A549 (cell line): ENCODE measurements around the gene RHBDF2. TPM values are rescaled to one million over a fixed set of nuclear protein-coding genes. Genes with fewer than 3 reads are reported as not detected.

Experiments used
- ATAC-seq, 2 experiments: fragments of 200-7000 bp in 1 of 2; fragments of >200 bp in 1 of 2; cut with Nextera tagmentation in 1 of 2; cut with Tn5 transposase in 1 of 2; 3 replicates each; pipeline versions ENCODE4 v1.8.0 to v1.9.1; 2018 to 2020; ENCODE audit warnings: mild to moderate bottlenecking in 1 of 2, moderate library complexity in 1 of 2
- CTCF ChIA-PET: fragments of 300-600 bp; sonication (Branson Sonifier 250); formaldehyde crosslinking; extraction: SDS; loops from one replicate; lab custom pipeline; 2021; ENCODE audit warnings: antibody characterized with exemption, inconsistent platforms; lab: Yijun Ruan, JAX
- POLR2A ChIA-PET: fragments of 350-600 bp; formaldehyde crosslinking; extraction: SDS; loops from one replicate; lab custom pipeline; 2021; ENCODE audit warnings: antibody characterized with exemption, inconsistent platforms; lab: Yijun Ruan, JAX
- DNase-seq, 2 experiments: peaks; one replicate each; pipeline versions ENCODE4 v3.0.0 to v3.0.0-alpha.2; 2011 to 2016; ENCODE audit warnings: low read depth in 1 of 2, low spot score in 1 of 2
- FAIRE-seq: peaks from 2 replicates; lab custom pipeline; 2011; peaks lifted over from hg19 to GRCh38; lab: Jason Lieb, UNC
- H3K27ac ChIP-seq, 2 experiments: fragments of >200 bp; sonication (Bioruptor Twin); formaldehyde crosslinking; 3 replicates each; pipeline ENCODE4 v1.5.1; 2016 to 2017
- H3K4me1 ChIP-seq: fragments of >200 bp; sonication (Bioruptor Twin); formaldehyde crosslinking; 3 replicates; pipeline ENCODE4 v1.6.1; 2016
- H3K4me2 ChIP-seq: fragments of >200 bp; sonication (Bioruptor Twin); formaldehyde crosslinking; 3 replicates; pipeline ENCODE4 v1.6.1; 2016
- H3K4me3 ChIP-seq: fragments of >200 bp; sonication (Bioruptor Twin); formaldehyde crosslinking; 3 replicates; pipeline ENCODE4 v1.5.1; 2016
- H3K9me3 ChIP-seq: fragments of >200 bp; sonication (Bioruptor Twin); formaldehyde crosslinking; 3 replicates; pipeline ENCODE4 v1.6.1; 2016
- ATOH8 ChIP-seq: fragments of 250-450 bp; sonication (Bioruptor Pico); IDR thresholded peaks from 2 replicates; pipeline ENCODE4 v1.5.0; 2020; ENCODE audit warnings: low read depth, mild to moderate bottlenecking, moderate library complexity
- CBX2 ChIP-seq: fragments of 200-600 bp; sonication (generic); IDR thresholded peaks from 2 replicates; pipeline ENCODE4 v1.6.1; 2016; ENCODE audit warnings: low read depth, mild to moderate bottlenecking, borderline replicate concordance
- CEBPB ChIP-seq, 2 experiments: fragments of >200 bp in 1 of 2; sonication (Bioruptor Twin) in 1 of 2; formaldehyde crosslinking in 1 of 2; IDR thresholded peaks; 2 replicates each; pipeline ENCODE4 v1.6.1; 2012 to 2016
- E2F6 ChIP-seq: IDR thresholded peaks from 2 replicates; pipeline ENCODE4 v1.6.1; 2012; ENCODE audit warnings: low read depth, borderline replicate concordance
- EHF ChIP-seq: fragments of 250-450 bp; sonication (Bioruptor Pico); IDR thresholded peaks from 2 replicates; pipeline ENCODE4 v1.5.0; 2020; ENCODE audit warnings: mild to moderate bottlenecking
- EP300 ChIP-seq, 2 experiments: fragments of >200 bp; sonication (Bioruptor Twin); formaldehyde crosslinking; IDR thresholded peaks; 2 replicates in 1 of 2; 3 replicates in 1 of 2; pipeline ENCODE4 v1.6.1; 2016 to 2017
- HDAC2 ChIP-seq: fragments of 200-600 bp; sonication (generic); IDR thresholded peaks from 2 replicates; pipeline ENCODE4 v1.6.1; 2016
- HEYL ChIP-seq: fragments of 250-450 bp; sonication (Bioruptor Pico); IDR thresholded peaks from 2 replicates; pipeline ENCODE4 v1.8.0; 2021; ENCODE audit warnings: mild to moderate bottlenecking, moderate library complexity
- HOXB13 ChIP-seq: fragments of 250-450 bp; sonication (Bioruptor Pico); IDR thresholded peaks from 2 replicates; pipeline ENCODE4 v1.5.0; 2020; ENCODE audit warnings: low read depth, mild to moderate bottlenecking, moderate library complexity
- KDM1A ChIP-seq: fragments of 200-600 bp; sonication (generic); IDR thresholded peaks from 2 replicates; pipeline ENCODE4 v1.6.1; 2016; ENCODE audit warnings: low read depth, mild to moderate bottlenecking
- KDM5A ChIP-seq: fragments of 200-600 bp; sonication (generic); IDR thresholded peaks from 2 replicates; pipeline ENCODE4 v1.6.1; 2016; ENCODE audit warnings: antibody characterized with exemption, mild to moderate bottlenecking
- MAFK ChIP-seq: fragments of 450-650 bp; IDR thresholded peaks from 2 replicates; pipeline ENCODE4 v1.6.1; 2014; ENCODE audit not compliant: partially characterized antibody
- MAX ChIP-seq: IDR thresholded peaks from 2 replicates; pipeline ENCODE4 v1.6.1; 2012
- MYC ChIP-seq: IDR thresholded peaks from 2 replicates; pipeline ENCODE4 v1.6.1; 2012; ENCODE audit warnings: mild to moderate bottlenecking, inconsistent platforms, low read length, improper control_type of control experiment, borderline replicate concordance
- PHF8 ChIP-seq: fragments of 200-600 bp; sonication (generic); IDR thresholded peaks from 2 replicates; pipeline ENCODE4 v1.6.1; 2016; ENCODE audit warnings: low read depth, mild to moderate bottlenecking, antibody characterized with exemption, moderate library complexity, borderline replicate concordance
- POLR2AphosphoS2 ChIP-seq: conservative IDR thresholded peaks from 2 replicates; pipeline ENCODE4 v1.6.1; 2012; ENCODE audit warnings: low read length, improper control_type of control experiment, inconsistent platforms
- RAD21 ChIP-seq, 2 experiments: fragments of >200 bp in 1 of 2; sonication (Bioruptor Twin) in 1 of 2; formaldehyde crosslinking in 1 of 2; IDR thresholded peaks in 1 of 2; conservative IDR thresholded peaks in 1 of 2; 2 replicates in 1 of 2; 3 replicates in 1 of 2; pipeline ENCODE4 v1.6.1; 2012 to 2018; ENCODE audit warnings: inconsistent platforms in 1 of 2
- RARB ChIP-seq: fragments of 250-450 bp; sonication (Bioruptor Pico); IDR thresholded peaks from 2 replicates; pipeline ENCODE4 v1.8.0; 2021; ENCODE audit warnings: mild to moderate bottlenecking, moderate library complexity
- RCOR1 ChIP-seq: fragments of 150-350 bp; IDR thresholded peaks from 2 replicates; pipeline ENCODE4 v1.6.1; 2014; ENCODE audit warnings: antibody characterized with exemption, low read length, low read depth
- REST ChIP-seq: fragments of 200-600 bp; sonication (generic); IDR thresholded peaks from 2 replicates; pipeline ENCODE4 v1.6.1; 2016; ENCODE audit warnings: antibody characterized with exemption, mild to moderate bottlenecking, moderate library complexity
- SMC3 ChIP-seq: fragments of >200 bp; sonication (Bioruptor Twin); formaldehyde crosslinking; IDR thresholded peaks from 3 replicates; pipeline ENCODE4 v1.6.1; 2018; ENCODE audit warnings: inconsistent platforms
- TP53 ChIP-seq: fragments of 250-450 bp; sonication (Bioruptor Pico); IDR thresholded peaks from 2 replicates; pipeline ENCODE4 v1.5.0; 2021; ENCODE audit warnings: mild to moderate bottlenecking, moderate library complexity
- ZC3H11A ChIP-seq: fragments of 450-650 bp; IDR thresholded peaks from 2 replicates; pipeline ENCODE4 v1.6.1; 2014; ENCODE audit warnings: antibody characterized with exemption, mild to moderate bottlenecking
- ZNF302 ChIP-seq: fragments of 250-450 bp; sonication (Bioruptor Pico); IDR thresholded peaks from 2 replicates; pipeline ENCODE4 v1.9.0; 2021; ENCODE audit warnings: inconsistent platforms, mild to moderate bottlenecking, moderate library complexity
- ZSCAN20 ChIP-seq: fragments of 250-450 bp; sonication (Bioruptor Pico); IDR thresholded peaks from 2 replicates; pipeline ENCODE4 v1.8.0; 2022; ENCODE audit warnings: mild to moderate bottlenecking, moderate library complexity
- WGBS: methylation state at CpG from one replicate; pipeline ENCODE4 v1.1.6; 2017; ENCODE audit errors: missing lambda C conversion rate; 5-methylcytosine and 5-hydroxymethylcytosine counted together
- polyA plus RNA-seq, 4 experiments: library from polyadenylated mRNA; depleted of rRNA in 3 of 4; stranded (reverse); fragments of >200 nt; fragmentation: RNase III in 1 of 4; extraction: RNeasy Plus Mini Kit Qiagen cat#74134 plus additional on column Dnase treatment in 1 of 4; gene quantifications; 2 replicates in 3 of 4; 3 replicates in 1 of 4; pipeline ENCODE4 v1.2.3, GENCODE V29; 2011 to 2017

The RHBDF2 gene
- polyA plus RNA-seq, 2 of the 4 experiments (the other 2 are of a cell fraction): 14.0 to 42.9 TPM

GRCh38 chr17:76500747-76501017, 541 bp downstream of the RHBDF2 start:
- peak overlapping the region; percentile 91 for H3K4me2 ChIP-seq
- DNase-seq (no peak), ATAC-seq (peak; percentile 35 to 48; a peak in 5 of 6 replicates), FAIRE-seq (no peak)
- H3K4me3 ChIP-seq: peak overlapping the region; percentile 81
- peak overlapping the region; percentile 83 to 96 for H3K27ac ChIP-seq
- H3K4me1 ChIP-seq: peaks cover 41% of the 10 kb centered on the region
- TF ChIP-seq KDM5A (no peak), ATOH8 (CRISPR knock-in tag) (no peak), SMC3 (no peak), HEYL (no peak), E2F6 (no peak), HDAC2 (no peak), EHF (no peak), KDM1A (no peak), MAFK (no peak)
- no peaks in the 10 kb centered on the region for H3K9me3 ChIP-seq
- WGBS: 5% methylated on average over 6 of the region's 10 CpGs
- CTCF ChIA-PET: interaction anchor here (0.9 to 64.5 kb wide), 8 partner anchors 9 to 130 kb away, joined by 3 to 1994 read pairs (median 6); partner anchors contain the start of genes AANAT and UBE2O
- POLR2A ChIA-PET: interaction anchor here (2.1 kb wide), 1 partner anchor 11 kb away, joined by 6 read pairs; no protein-coding TSS in a partner anchor

DNA sequence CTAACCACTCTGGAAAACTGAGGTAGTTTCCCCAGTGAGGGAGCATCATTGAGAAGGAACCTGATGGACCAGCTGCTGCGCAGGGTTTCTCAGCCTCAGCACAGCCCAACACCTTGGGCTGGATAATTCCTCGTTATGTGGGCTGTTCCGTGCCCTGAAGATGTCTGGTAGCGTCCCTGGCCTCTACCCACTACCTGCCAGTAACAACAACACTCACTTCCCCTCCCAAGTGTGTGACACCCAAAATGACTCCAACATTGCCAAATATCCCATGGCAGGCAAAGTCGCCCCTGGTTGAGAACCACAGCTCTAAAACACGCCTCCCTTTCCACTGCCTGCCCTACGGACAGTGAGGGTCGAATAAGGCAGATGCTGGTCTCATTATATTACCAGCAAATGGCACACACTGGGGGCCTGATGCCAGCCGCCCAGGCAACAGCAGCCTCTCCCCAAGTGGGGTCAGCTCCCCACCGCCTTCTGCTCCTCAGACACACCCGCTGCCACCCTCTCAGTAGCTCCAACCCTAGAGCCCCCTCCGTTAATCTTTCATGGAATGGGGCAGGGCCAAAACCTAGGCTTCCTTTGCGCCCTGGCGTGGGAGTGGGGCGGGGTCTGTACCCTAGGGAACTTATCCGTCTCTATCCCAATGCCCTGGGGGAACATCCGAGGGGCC, 1.0 kb downstream of the RHBDF2 start:
- DNase-seq: no peak
- CTCF ChIA-PET: interaction anchor here (0.5 to 64.5 kb wide), 12 partner anchors 6 to 130 kb away, joined by 3 to 1994 read pairs (median 6); partner anchors contain the start of genes AANAT and UBE2O
- 23% methylated on average over 17 of the region's 17 CpGs for WGBS
- H3K4me1 ChIP-seq: peaks cover 41% of the 10 kb centered on the region
- TF ChIP-seq CBX2: no peak
- no peak for TF ChIP-seq ZSCAN20 (CRISPR knock-in tag)
- no peak for TF ChIP-seq POLR2AphosphoS2
- TF ChIP-seq, all 56 proteins: peak for 0
- H3K27ac ChIP-seq: peak overlapping the region; percentile 83 to 96
- H3K4me2 ChIP-seq: peak overlapping the region; percentile 91
- FAIRE-seq (no peak), ATAC-seq (peak in 1 of 2 experiments; percentile 14; a peak in 3 of 6 replicates)
- POLR2A ChIA-PET: interaction anchor here (2.1 kb wide), 1 partner anchor 10 kb away, joined by 6 read pairs; no protein-coding TSS in a partner anchor
- H3K4me3 ChIP-seq: peak overlapping the region; percentile 81
- H3K9me3 ChIP-seq: no peaks in the 10 kb centered on the region

- CTCF ChIA-PET: interaction anchor here (0.7 to 64.5 kb wide), 12 partner anchors 7 to 107 kb away, joined by 3 to 1994 read pairs (median 14); partner anchors contain the start of genes AANAT and UBE2O
- H3K27ac ChIP-seq: peak overlapping the region; percentile 83 to 96
These were observed 2.0 kb downstream of the RHBDF2 start for GRCh38 chr17:76499267-76499667.

More at GRCh38 chr17:76499267-76499667, 2.0 kb downstream of the RHBDF2 start:
- FAIRE-seq: no peak
- POLR2A ChIA-PET: interaction anchor here (0.7 to 2.1 kb wide), 4 partner anchors 9 to 214 kb away, joined by 3 to 6 read pairs (median 6); no protein-coding TSS in a partner anchor
- H3K4me1 ChIP-seq: peaks cover 41% of the 10 kb centered on the region
- DNase-seq: peak in 1 of 2 experiments; percentile 53
- H3K4me3 ChIP-seq: peak overlapping the region; percentile 81; the same call in 2 of the 3 replicates
- no peak for ATAC-seq
- no peaks in the 10 kb centered on the region for H3K9me3 ChIP-seq
- TF ChIP-seq ZSCAN20 (CRISPR knock-in tag) (no peak), MYC (no peak), PHF8 (no peak), ZC3H11A (no peak), ZNF302 (CRISPR knock-in tag) (no peak), HOXB13 (CRISPR knock-in tag) (no peak), RCOR1 (no peak), MAFK (no peak), MAX (no peak), REST (no peak), KDM1A (no peak), EP300 (IDR thresholded peaks at IDR 0.05) (no peak), CEBPB (IDR thresholded peaks at IDR 0.05) (no peak), RARB (CRISPR knock-in tag) (no peak), RAD21 (conservative IDR thresholded peaks at IDR 0.05 in 1 of 2, IDR thresholded peaks at IDR 0.05 in 1 of 2) (no peak), TP53 (no peak)
- WGBS: 36% methylated on average over 5 of the region's 5 CpGs
- peak overlapping the region; percentile 91 for H3K4me2 ChIP-seq
